Natural killer cell (primary cell): ENCODE results near the gene PACRG. TPM values are rescaled to one million over a fixed set of nuclear protein-coding genes. Genes with fewer than 3 reads are reported as not detected.

Experiments used
- ATAC-seq, 3 donors: fragments of 150-1000 bp in 2 of 3; fragments of 200-7000 bp in 1 of 3; cut with Tn5 transposase; 1 replicate in 1 of 3; 2 replicates in 2 of 3; pipeline ENCODE4 v1.10.0; 2021; ENCODE audit warnings: mild to moderate bottlenecking in 2 of 3, moderate library complexity in 2 of 3
- DNase-seq, 2 donors: peaks; one replicate each; pipeline versions ENCODE4 v3.0.0 to v3.0.0-alpha.2; 2013 to 2021; ENCODE audit warnings: mixed read lengths in 1 of 2
- H3K27ac ChIP-seq: one replicate; pipeline ENCODE4 v1.5.1; 2013; ENCODE audit warnings: mild to moderate bottlenecking, low read length
- H3K27me3 ChIP-seq: one replicate; pipeline ENCODE4 v1.6.1; 2013; ENCODE audit warnings: low read length; ENCODE audit not compliant: control insufficient read depth, insufficient read depth
- H3K36me3 ChIP-seq: one replicate; pipeline ENCODE4 v1.6.1; 2013; ENCODE audit warnings: low read length; ENCODE audit not compliant: control insufficient read depth, insufficient read depth
- H3K4me1 ChIP-seq: one replicate; pipeline ENCODE4 v1.6.1; 2013; ENCODE audit warnings: low read length; ENCODE audit not compliant: control insufficient read depth, insufficient read depth
- H3K4me3 ChIP-seq: one replicate; pipeline ENCODE4 v1.5.1; 2013; ENCODE audit warnings: low read length
- H3K9me3 ChIP-seq: one replicate; pipeline ENCODE4 v1.6.1; 2013; ENCODE audit warnings: low read length; ENCODE audit not compliant: control insufficient read depth, insufficient read depth
- H3K27ac Mint-ChIP-seq, 2 donors: one replicate each; pipeline ENCODE4 v1.8.0; 2022; ENCODE audit warnings: mild to moderate bottlenecking in 2 of 2, mixed read lengths in 2 of 2, moderate library complexity in 1 of 2
- H3K27me3 Mint-ChIP-seq, 2 donors: one replicate each; pipeline ENCODE4 v1.8.0; 2022; ENCODE audit warnings: low read depth in 2 of 2, mixed read lengths in 2 of 2
- H3K36me3 Mint-ChIP-seq: one replicate; pipeline ENCODE4 v1.8.0; 2022; ENCODE audit warnings: mixed read lengths
- H3K4me1 Mint-ChIP-seq, 2 donors: one replicate each; pipeline ENCODE4 v1.8.0; 2022; ENCODE audit warnings: mixed read lengths in 2 of 2
- H3K4me3 Mint-ChIP-seq: one replicate; pipeline ENCODE4 v1.8.0; 2022; ENCODE audit warnings: mild to moderate bottlenecking, moderate library complexity, mixed read lengths
- H3K9me3 Mint-ChIP-seq, 2 donors: one replicate each; pipeline ENCODE4 v1.8.0; 2022; ENCODE audit warnings: mixed read lengths in 2 of 2
- WGBS: methylation state at CpG from one replicate; pipeline ENCODE4 v1.1.7; 2013; ENCODE audit warnings: missing lambda C conversion rate; ENCODE audit not compliant: insufficient coverage; 5-methylcytosine and 5-hydroxymethylcytosine counted together
- intact Hi-C: fragments of 100-400 bp; cut with micrococcal nuclease; formaldehyde crosslinking; loops from one replicate; pipeline ENCODE4 v1.14.2; 2022
- total RNA-seq, 4 donors: library from RNA; stranded (reverse); fragments of 120-200 nt in 1 of 4; gene quantifications; one replicate each; pipeline versions ENCODE4 v1.2.3 to v1.2.4, GENCODE V29; 2013 to 2022
- TF ChIP-seq, protein P1 (sequence below): fragments of 200-600 bp; IDR thresholded peaks from one replicate; pipeline ENCODE4 v1.8.0; 2022; ENCODE audit warnings: antibody characterized with exemption

The PACRG gene
- total RNA-seq, 3 donors from 2014 or later (not counting 1 experiment from before 2014, with no cell fraction given): 0.52 TPM; not detected in 2

DNA sequence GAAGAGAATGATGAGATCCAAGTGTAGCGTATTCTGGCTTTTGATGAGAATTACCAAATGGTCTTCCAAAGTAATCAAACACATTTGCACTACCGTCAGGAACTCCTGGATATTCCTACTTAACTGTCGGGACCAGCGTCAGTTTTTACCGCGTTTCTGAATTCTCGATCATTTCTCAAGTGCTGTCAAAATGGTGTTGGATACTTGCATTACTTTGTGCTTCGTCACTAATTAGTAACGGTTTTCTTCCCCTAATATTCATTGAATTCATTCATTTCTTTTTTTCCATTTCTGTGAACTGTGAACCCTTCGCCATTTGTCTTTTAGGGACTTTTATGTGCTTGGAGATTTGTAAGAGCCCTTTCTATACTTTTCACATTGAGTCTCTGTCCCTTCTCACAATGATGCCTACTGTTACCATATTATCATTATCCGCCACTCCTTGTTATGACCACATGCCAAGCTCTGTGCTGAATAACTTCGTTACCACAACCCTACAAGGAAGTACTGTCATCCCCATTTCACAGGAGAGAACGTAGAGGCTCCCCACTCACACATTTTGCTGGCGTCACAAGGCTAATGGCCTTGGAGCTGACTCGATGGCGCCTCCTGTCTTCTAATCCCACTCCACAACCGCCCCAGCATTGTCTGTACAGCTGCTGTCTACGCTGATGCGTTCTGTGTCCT is 612.6 kb downstream of the PACRG start:
- no peak overlapping the region for H3K4me3 Mint-ChIP-seq
- intact Hi-C loops: no loop called here
- H3K27me3 ChIP-seq: no peaks in the 10 kb centered on the region
- no peak overlapping the region for H3K27ac Mint-ChIP-seq
- DNase-seq: no peak
- WGBS: 95% methylated on average over 18 of the region's 19 CpGs
- H3K4me1 ChIP-seq: no peaks in the 10 kb centered on the region
- H3K36me3 ChIP-seq: no peaks in the 10 kb centered on the region
- peaks cover 0 to 10% of the 10 kb centered on the region in 2 donors for H3K27me3 Mint-ChIP-seq
- H3K36me3 Mint-ChIP-seq: no peaks in the 10 kb centered on the region
- H3K27ac ChIP-seq: no peak overlapping the region
- H3K9me3 ChIP-seq: no peaks in the 10 kb centered on the region
- H3K4me3 ChIP-seq: no peak overlapping the region
- no peaks in the 10 kb centered on the region for H3K9me3 Mint-ChIP-seq
- TF ChIP-seq, protein P1, sequence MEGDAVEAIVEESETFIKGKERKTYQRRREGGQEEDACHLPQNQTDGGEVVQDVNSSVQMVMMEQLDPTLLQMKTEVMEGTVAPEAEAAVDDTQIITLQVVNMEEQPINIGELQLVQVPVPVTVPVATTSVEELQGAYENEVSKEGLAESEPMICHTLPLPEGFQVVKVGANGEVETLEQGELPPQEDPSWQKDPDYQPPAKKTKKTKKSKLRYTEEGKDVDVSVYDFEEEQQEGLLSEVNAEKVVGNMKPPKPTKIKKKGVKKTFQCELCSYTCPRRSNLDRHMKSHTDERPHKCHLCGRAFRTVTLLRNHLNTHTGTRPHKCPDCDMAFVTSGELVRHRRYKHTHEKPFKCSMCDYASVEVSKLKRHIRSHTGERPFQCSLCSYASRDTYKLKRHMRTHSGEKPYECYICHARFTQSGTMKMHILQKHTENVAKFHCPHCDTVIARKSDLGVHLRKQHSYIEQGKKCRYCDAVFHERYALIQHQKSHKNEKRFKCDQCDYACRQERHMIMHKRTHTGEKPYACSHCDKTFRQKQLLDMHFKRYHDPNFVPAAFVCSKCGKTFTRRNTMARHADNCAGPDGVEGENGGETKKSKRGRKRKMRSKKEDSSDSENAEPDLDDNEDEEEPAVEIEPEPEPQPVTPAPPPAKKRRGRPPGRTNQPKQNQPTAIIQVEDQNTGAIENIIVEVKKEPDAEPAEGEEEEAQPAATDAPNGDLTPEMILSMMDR: no peak
- no peaks in the 10 kb centered on the region for H3K4me1 Mint-ChIP-seq
- no peak for ATAC-seq

DNA sequence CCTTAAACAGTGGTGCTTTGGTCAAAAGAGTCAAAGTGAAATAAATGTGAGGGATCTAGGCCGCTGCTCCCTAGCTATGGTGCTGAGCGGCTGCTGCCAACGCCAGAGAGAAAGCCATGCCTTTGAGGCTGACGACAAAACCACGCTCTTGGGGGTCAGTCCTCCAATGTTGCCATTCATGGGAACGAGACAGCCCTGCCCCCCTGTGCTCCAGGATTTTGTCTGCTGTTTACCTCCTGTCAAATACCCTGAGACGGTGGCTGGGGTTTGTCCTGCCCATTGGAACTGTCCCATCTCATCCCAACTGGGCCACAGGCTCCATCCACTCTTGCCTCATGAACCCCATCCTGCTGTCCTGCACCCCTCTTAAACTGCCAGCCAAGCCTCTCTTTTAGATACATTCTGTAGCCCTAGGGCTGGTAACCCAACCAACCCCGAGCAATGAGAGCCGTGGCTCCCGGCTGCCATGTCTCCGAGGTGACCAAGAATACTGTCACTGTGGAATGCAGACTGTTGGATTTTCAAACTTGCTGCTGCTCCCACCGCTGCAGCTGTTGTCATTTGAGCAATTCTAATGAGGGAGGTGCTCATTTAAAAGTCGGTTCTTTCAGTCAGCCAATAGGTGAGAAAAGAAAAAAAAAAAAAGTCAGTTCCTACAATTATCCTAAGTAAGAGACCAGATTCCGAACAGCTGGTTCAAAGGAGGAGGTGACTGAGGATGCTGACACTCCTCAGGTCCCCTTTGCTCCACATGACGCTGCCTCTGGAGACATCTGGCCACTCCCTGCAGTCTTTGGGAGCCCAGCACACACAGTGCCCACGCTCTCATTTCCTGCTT is 613.7 kb downstream of the PACRG start:
- 90% methylated on average over 16 of the region's 16 CpGs for WGBS
- no peaks in the 10 kb centered on the region for H3K27me3 ChIP-seq
- Mint-ChIP-seq H3K27me3 (peaks cover 0 to 9% of the 10 kb centered on the region in 2 donors), H3K4me1 (no peaks in the 10 kb centered on the region), H3K4me3 (no peak overlapping the region), H3K9me3 (no peaks in the 10 kb centered on the region), H3K36me3 (no peaks in the 10 kb centered on the region), H3K27ac (no peak overlapping the region)
- ATAC-seq: no peak
- DNase-seq: no peak
- intact Hi-C loops: no loop called here
- TF ChIP-seq, protein P1: no peak
- no peak overlapping the region for H3K4me3 ChIP-seq
- H3K36me3 ChIP-seq: no peaks in the 10 kb centered on the region
- no peak overlapping the region for H3K27ac ChIP-seq
- H3K4me1 ChIP-seq: no peaks in the 10 kb centered on the region
- no peaks in the 10 kb centered on the region for H3K9me3 ChIP-seq

DNA sequence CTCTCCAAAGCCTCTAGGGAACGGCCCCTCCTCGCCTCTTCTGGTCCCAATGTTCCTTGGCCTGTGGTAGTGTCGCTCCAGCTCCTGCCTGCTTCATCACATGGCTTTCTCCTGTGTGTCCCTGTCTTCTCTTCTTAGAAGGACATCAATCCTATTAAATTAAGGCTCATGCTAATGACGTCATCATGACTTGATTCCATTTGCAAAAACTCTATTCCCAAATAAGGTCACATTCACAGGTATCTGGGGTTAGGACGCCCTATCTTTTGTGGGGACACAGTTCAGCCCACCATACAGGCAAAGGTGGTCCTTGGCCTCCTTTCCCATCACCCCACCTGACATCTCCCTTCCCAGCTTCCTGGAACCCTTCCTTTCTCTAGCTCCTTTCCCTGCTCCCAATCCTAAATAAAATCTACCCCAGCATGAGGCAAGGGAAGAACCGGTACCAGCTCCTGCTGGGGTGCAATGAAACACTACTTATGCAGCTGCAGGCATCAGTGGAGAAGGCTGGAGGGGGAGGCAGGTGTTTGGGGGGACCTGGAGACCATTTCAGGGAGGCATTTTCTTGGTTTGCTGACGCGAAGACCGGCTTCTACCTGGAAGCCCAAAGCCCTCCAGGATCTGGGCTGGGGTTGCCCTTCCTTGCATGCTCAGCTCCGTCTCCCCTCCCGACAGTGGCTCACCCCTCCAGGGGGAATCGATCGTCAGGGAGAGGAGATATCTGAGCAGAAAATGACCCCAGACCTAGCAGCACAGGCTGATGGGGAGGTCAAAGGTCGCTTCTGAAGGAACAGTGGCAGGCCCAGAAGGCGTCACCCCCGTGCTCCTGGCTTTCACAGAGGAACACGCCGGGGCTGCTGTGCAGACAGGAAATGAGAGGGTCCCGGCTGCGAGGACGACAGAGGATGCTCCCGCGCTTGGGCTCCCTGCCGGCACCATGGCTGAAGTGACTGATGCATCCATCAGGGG is 615.1 kb downstream of the PACRG start:
- Histone ChIP-seq H3K27ac (no peak overlapping the region), H3K4me3 (no peak overlapping the region), H3K36me3 (no peaks in the 10 kb centered on the region), H3K27me3 (no peaks in the 10 kb centered on the region), H3K4me1 (no peaks in the 10 kb centered on the region), H3K9me3 (no peaks in the 10 kb centered on the region)
- no peaks in the 10 kb centered on the region for H3K9me3 Mint-ChIP-seq
- no peak overlapping the region for H3K4me3 Mint-ChIP-seq
- no peak overlapping the region for H3K27ac Mint-ChIP-seq
- WGBS: 88% methylated on average over 24 of the region's 24 CpGs
- TF ChIP-seq, protein P1: no peak
- no peaks in the 10 kb centered on the region for H3K36me3 Mint-ChIP-seq
- ATAC-seq (no peak), DNase-seq (no peak)
- H3K4me1 Mint-ChIP-seq: no peaks in the 10 kb centered on the region
- peaks cover 0 to 6% of the 10 kb centered on the region in 2 donors for H3K27me3 Mint-ChIP-seq
- intact Hi-C loops: no loop called here
